Suprapubic skin (tissue), 3 donors: Measurements from ENCODE around the gene ANK3.

Experiments
- POLR2AphosphoS5 ChIP-seq, 3 donors: sonication (generic); formaldehyde crosslinking; IDR thresholded peaks; one replicate each; pipeline ENCODE4 v1.6.1; 2017; ENCODE audit warnings: antibody characterized with exemption in 3 of 3
- TF ChIP-seq, protein P1 (sequence below), 2 donors: fragments of 200-600 bp in 1 of 2; fragments of 450-650 bp in 1 of 2; sonication (generic) in 1 of 2; IDR thresholded peaks; one replicate each; pipeline ENCODE4 v1.5.1; 2016 to 2019; ENCODE audit warnings: antibody characterized with exemption in 2 of 2, mild to moderate bottlenecking in 1 of 2, moderate library complexity in 1 of 2

GRCh38 chr10:60367901-60368300, 21.8 kb downstream of the ANK3 start:
- TF ChIP-seq, protein P1, sequence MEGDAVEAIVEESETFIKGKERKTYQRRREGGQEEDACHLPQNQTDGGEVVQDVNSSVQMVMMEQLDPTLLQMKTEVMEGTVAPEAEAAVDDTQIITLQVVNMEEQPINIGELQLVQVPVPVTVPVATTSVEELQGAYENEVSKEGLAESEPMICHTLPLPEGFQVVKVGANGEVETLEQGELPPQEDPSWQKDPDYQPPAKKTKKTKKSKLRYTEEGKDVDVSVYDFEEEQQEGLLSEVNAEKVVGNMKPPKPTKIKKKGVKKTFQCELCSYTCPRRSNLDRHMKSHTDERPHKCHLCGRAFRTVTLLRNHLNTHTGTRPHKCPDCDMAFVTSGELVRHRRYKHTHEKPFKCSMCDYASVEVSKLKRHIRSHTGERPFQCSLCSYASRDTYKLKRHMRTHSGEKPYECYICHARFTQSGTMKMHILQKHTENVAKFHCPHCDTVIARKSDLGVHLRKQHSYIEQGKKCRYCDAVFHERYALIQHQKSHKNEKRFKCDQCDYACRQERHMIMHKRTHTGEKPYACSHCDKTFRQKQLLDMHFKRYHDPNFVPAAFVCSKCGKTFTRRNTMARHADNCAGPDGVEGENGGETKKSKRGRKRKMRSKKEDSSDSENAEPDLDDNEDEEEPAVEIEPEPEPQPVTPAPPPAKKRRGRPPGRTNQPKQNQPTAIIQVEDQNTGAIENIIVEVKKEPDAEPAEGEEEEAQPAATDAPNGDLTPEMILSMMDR (IDR thresholded peaks at IDR 0.05) = no peak
- TF ChIP-seq POLR2AphosphoS5 (IDR thresholded peaks at IDR 0.05) = no peak
